ENCODE measurements around the gene PDZRN4.

PDZRN4 gene

DNA sequence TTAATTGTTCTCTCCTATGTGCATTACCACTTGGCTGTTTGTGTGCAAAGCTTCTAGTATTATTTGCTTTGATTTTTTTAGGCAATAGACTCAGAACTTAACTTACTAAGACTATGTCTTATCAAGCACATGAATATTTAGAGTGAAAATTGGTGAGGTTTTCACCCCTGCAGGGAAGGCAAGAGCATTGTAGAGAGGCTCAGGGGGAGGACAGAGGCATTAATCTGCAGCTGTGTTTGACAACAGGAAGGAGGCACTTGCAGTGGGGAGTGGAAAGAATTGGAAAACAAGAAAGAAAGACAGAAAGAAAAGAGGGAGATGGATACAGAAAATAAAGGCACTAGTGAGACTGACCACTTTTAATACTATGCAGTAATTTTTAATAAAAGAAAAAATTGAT lies 431.6 kb downstream of the PDZRN4 start:
- in situ Hi-C loops (cut with HindIII; ENCODE audit: low sequenced_read_pairs): no loop called here

GRCh38 chr12:41621291-41621690 lies 433.2 kb downstream of the PDZRN4 start:
- in situ Hi-C loops (cut with HindIII; ENCODE audit: low sequenced_read_pairs): no loop called here

All from DLD1 (cell line).